ENCODE data around the gene KCNC3.

DNA sequence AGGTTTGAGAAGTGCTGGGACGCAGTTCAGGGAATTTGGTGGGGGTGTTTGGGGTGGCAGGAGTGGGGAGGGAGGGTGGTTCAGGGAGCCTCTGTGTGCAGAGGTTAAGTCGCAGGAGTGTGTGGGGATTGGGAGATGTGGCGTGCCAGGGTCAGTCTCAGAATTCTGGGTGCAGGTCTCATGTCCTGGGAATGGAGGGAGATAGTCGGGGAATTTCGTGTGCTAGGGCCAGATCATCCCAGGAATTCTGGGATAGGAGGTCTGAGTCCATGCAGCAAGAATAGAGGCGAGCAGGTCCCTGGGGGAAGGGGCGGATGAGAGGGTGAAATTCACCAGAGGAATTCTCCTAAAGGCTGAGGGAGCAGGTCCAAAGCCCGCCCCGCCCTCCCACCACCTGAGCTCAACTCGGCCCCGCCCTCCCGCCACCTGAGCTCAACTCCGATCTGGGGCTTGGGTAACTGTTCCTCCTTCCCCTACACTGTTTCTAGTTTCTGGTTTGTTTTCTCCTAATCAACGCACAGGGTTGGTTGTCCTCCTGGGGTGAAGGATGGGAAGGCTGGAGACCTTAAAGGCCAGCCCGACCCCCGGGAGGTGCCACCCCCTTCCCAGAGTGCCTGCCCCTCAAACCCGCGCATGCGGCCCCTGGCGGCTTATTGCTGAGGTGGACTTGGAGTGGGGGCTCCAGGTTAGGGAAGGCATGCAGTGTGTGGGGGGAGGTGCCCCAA lies 15.2 kb downstream of the KCNC3 start:
- TF ChIP-seq POLR2AphosphoS5 (IDR thresholded peaks at IDR 0.05) (no peak), EP300 (IDR thresholded peaks at IDR 0.05) (no peak)
- TF ChIP-seq, protein P1, sequence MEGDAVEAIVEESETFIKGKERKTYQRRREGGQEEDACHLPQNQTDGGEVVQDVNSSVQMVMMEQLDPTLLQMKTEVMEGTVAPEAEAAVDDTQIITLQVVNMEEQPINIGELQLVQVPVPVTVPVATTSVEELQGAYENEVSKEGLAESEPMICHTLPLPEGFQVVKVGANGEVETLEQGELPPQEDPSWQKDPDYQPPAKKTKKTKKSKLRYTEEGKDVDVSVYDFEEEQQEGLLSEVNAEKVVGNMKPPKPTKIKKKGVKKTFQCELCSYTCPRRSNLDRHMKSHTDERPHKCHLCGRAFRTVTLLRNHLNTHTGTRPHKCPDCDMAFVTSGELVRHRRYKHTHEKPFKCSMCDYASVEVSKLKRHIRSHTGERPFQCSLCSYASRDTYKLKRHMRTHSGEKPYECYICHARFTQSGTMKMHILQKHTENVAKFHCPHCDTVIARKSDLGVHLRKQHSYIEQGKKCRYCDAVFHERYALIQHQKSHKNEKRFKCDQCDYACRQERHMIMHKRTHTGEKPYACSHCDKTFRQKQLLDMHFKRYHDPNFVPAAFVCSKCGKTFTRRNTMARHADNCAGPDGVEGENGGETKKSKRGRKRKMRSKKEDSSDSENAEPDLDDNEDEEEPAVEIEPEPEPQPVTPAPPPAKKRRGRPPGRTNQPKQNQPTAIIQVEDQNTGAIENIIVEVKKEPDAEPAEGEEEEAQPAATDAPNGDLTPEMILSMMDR (IDR thresholded peaks at IDR 0.05): no peak
